Activated T-helper 2 cell treated with anti-CD3 and anti-CD28 coated beads, Interferon-gamma antibody, Interleukin-2, Interleukin-4, amounts not matched to agents 10 μg/mL and 5 μg/mL and 100 μg/mL, durations not matched to agents 14 hours and 24 hours and 36 hours (primary cell): Measurements from ENCODE around the gene PTPRN2. TPM values are rescaled to one million over a fixed set of nuclear protein-coding genes. Genes with fewer than 3 reads are reported as not detected.

ENCODE experiments used
- DNase-seq: peaks from one replicate; pipeline ENCODE4 v3.0.0; 2021; ENCODE audit warnings: low spot score
- H3K27ac Mint-ChIP-seq: one replicate; pipeline ENCODE4 v1.8.0; 2021; ENCODE audit warnings: mixed read lengths
- H3K27me3 Mint-ChIP-seq: one replicate; pipeline ENCODE4 v1.8.0; 2021; ENCODE audit warnings: low read depth, mixed read lengths
- H3K36me3 Mint-ChIP-seq: one replicate; pipeline ENCODE4 v1.8.0; 2021; ENCODE audit warnings: low read depth, mixed read lengths
- H3K4me1 Mint-ChIP-seq: one replicate; pipeline ENCODE4 v1.8.0; 2021; ENCODE audit warnings: low read depth, mixed read lengths
- H3K4me3 Mint-ChIP-seq: one replicate; pipeline ENCODE4 v1.8.0; 2021; ENCODE audit warnings: low read depth, mild to moderate bottlenecking, moderate library complexity, mixed read lengths
- H3K9me3 Mint-ChIP-seq: one replicate; pipeline ENCODE4 v1.8.0; 2021; ENCODE audit warnings: mixed read lengths
- intact Hi-C: fragments of 100-400 bp; cut with micrococcal nuclease; formaldehyde crosslinking; loops from one replicate; pipeline ENCODE4 v1.15.1; 2023
- total RNA-seq: library from RNA; stranded (reverse); gene quantifications from 2 replicates; pipeline ENCODE4 v1.2.3, GENCODE V29; 2022

Gene PTPRN2
- total RNA-seq, 1 donor from 2014 or later, result 1.3 TPM

DNA sequence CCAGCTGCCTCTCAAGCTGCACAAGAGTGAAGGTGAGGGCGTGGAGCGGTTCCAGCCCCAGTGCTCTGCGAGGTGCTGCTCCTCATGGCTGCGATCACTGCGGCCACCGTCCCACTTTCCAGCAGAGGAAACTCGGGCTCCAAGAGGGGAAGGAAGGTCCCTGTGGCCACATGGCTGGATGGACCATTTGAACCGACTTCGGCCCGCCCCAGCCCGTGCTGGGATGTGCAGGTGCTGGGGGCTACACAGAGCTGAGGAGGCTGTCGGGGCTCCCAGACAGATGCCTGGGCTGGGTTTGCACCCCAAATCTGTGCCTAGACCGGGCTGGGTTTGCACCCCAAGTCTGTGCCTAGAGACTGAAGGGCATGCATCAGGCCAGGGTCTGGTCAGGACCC, 1064.3 kb downstream of the PTPRN2 start:
- no peak overlapping the region for H3K27ac Mint-ChIP-seq
- H3K27me3 Mint-ChIP-seq, result peaks cover 9% of the 10 kb centered on the region
- H3K4me1 Mint-ChIP-seq, result no peaks in the 10 kb centered on the region
- intact Hi-C loops, result no loop called here
- no peak for DNase-seq
- H3K9me3 Mint-ChIP-seq, result no peaks in the 10 kb centered on the region
- H3K4me3 Mint-ChIP-seq, result no peak overlapping the region
- no peaks in the 10 kb centered on the region for H3K36me3 Mint-ChIP-seq

DNA sequence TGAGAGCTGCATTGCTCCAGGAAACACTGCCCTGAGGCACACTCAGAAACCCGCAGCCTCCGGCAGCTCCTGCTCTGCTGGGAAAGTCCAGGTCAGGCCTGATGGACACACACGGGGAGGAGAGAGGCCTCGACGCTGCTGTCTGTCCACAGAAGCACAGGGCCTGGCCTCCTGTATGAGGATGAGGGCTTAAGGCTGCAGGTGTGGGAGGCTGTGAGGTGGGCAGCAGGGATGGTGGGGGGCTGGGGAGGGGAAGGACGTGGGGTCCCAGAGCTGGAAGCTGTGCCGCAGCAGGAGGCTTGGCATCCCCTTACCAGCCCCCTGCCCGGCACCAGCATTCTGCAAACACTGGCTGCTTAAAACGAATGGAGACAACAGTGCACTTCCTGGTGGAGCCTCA, 1064.7 kb downstream of the PTPRN2 start:
- Mint-ChIP-seq H3K4me1 (no peaks in the 10 kb centered on the region), H3K27me3 (peaks cover 9% of the 10 kb centered on the region), H3K27ac (no peak overlapping the region), H3K9me3 (no peaks in the 10 kb centered on the region), H3K36me3 (no peaks in the 10 kb centered on the region), H3K4me3 (no peak overlapping the region)
- DNase-seq, result no peak
- intact Hi-C loops, result no loop called here

DNA sequence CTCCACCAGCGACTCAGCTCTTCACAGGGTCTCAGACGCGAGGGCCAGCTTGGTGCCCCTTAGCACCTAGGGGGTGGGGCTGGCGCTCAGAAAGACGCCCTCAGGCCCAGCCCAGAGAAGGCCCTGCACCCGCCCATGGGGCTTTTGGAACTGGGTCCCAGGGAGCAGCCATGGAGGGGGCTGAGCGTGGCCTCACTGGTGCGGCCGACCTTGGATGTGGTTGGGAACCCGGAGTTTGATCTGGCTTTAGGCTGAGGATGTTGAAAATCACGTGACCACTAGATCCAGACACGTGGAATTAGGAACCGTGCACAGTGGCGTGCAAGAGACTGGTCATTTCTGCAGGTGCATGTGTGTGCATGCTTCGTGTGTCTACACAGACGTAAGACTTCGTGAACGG, 1065.4 kb downstream of the PTPRN2 start:
- intact Hi-C loops, result no loop called here
- DNase-seq, result no peak
- no peak overlapping the region for H3K4me3 Mint-ChIP-seq
- no peaks in the 10 kb centered on the region for H3K36me3 Mint-ChIP-seq
- H3K9me3 Mint-ChIP-seq, result no peaks in the 10 kb centered on the region
- no peak overlapping the region for H3K27ac Mint-ChIP-seq
- H3K27me3 Mint-ChIP-seq, result peaks cover 9% of the 10 kb centered on the region
- no peaks in the 10 kb centered on the region for H3K4me1 Mint-ChIP-seq

DNA sequence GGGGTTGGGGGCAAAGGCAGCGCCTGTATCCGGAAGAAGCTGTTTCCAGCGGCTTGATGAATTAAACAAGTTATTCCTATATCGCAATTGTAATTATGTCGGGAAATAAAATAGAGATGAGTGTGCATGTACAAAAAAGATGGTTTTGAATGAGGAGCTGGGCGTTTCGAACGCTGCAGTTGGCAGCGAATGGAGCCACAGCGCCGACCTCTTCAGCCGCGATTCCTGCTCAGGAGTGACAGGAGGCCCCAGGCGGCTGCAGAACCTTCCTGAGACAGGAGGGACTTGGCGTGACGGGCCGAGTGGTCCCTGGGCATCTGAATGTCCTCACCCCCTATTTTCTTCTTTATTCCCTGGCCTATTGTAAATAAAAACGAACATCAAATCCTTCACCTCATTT, 1065.9 kb downstream of the PTPRN2 start:
- Mint-ChIP-seq H3K9me3 (no peaks in the 10 kb centered on the region), H3K36me3 (no peaks in the 10 kb centered on the region), H3K4me1 (no peaks in the 10 kb centered on the region), H3K27ac (no peak overlapping the region), H3K27me3 (peaks cover 9% of the 10 kb centered on the region), H3K4me3 (no peak overlapping the region)
- intact Hi-C loops, result no loop called here
- DNase-seq, result no peak

DNA sequence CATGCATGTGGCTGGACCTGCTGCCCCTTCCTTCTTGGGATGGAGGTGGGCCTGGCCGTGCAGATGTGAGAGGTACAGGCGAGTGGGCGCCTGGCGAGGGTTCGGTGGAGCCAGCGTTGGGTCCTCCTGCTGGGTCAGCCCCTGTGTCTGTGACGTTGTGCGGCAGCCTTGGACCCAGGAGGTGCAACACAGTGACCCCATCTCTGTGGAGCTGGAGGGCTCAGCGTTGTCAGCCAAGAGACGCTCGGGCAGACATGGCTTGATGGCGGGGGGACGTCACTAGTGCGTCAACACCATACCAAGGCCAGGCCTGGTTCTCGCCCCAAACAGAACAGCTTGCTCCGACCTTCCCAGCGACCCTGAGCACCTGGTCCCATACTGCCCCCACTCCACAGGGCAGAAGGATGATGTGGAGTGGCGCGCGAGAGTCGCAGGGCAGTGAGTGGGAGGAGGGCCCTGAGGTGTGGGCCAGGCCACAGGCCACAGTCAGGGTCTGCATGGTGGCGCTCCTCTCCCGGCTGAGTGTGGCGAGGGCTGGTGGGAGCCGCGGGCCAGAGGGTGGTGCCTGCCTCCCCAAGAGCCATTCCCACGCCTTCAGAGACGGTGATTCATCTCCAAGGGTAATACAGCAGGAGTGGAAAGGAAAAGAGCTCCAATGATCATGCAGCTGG, 1066.4 kb downstream of the PTPRN2 start:
- Mint-ChIP-seq H3K4me3 (no peak overlapping the region), H3K9me3 (no peaks in the 10 kb centered on the region), H3K27ac (no peak overlapping the region), H3K27me3 (peaks cover 11% of the 10 kb centered on the region), H3K4me1 (no peaks in the 10 kb centered on the region), H3K36me3 (no peaks in the 10 kb centered on the region)
- intact Hi-C loops, result no loop called here
- DNase-seq, result no peak

DNA sequence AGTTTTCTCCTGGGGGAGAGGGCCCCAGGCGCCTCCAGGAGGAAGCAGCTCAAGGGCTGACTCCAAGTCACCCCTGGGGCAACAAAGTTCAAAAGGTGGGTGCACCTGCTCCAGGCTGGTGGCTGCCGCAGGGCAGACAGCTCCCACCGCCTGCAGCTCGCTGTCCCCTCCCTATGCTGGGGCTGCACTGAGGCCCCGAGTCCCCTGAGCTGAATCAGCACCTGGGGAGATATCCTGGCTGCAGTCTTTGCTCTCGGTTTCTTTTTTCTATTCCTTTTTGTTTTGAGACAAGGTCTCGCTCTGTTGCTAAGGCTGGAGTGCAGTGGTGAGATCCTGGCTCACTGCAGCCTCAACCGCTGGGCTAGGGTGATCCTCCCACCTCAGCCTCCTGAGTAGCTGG, 1067.4 kb downstream of the PTPRN2 start:
- DNase-seq, result no peak
- no peaks in the 10 kb centered on the region for H3K4me1 Mint-ChIP-seq
- no peak overlapping the region for H3K4me3 Mint-ChIP-seq
- H3K36me3 Mint-ChIP-seq, result no peaks in the 10 kb centered on the region
- H3K27ac Mint-ChIP-seq, result no peak overlapping the region
- intact Hi-C loops, result no loop called here
- H3K27me3 Mint-ChIP-seq, result peaks cover 10% of the 10 kb centered on the region
- H3K9me3 Mint-ChIP-seq, result no peaks in the 10 kb centered on the region

DNA sequence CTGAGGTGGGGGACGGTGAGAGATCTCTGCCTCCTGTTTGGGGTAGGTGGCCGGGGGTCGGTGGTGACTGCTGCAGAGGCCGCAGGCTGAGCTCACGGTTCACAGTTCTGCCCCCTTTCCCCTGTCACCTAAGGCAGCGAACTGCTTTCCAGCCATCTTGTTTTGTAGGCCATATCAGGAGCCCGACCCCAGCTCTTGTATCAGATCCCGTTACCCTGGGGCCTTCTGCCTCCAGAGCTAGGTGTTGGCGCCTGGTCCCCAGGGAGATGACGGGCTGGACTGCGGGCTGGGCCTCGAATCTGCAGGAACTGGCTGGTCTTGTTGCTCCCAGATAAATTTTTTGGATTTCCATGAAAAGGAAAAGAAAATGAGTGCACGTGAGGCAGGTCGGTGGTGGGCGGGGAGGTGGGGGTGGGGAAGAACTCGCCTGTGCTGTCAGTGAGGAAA, 1067.8 kb downstream of the PTPRN2 start:
- Mint-ChIP-seq H3K4me1 (no peaks in the 10 kb centered on the region), H3K4me3 (no peak overlapping the region), H3K9me3 (no peaks in the 10 kb centered on the region), H3K27ac (no peak overlapping the region), H3K27me3 (peaks cover 5% of the 10 kb centered on the region), H3K36me3 (no peaks in the 10 kb centered on the region)
- intact Hi-C loops, result no loop called here
- no peak for DNase-seq

DNA sequence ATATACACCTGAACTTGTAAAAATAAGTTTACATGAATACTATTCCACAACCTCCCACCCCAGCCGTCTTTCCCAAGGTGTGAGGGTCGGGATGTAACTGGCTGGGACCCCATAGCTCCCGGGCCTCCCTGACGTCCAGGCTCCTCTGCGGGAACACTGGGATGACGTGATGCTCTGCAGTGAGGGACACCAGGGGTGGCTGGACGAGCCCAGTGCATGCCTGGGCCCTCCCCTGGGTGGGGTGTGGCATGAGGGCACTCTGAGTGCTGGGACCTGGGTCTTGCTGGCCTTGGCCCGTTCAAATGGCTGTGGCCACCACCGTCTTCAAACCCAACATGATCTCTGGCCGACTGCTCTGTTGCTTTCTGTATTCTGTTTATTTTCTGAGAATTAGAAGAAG, 1068.4 kb downstream of the PTPRN2 start:
- Mint-ChIP-seq H3K4me3 (no peak overlapping the region), H3K4me1 (no peaks in the 10 kb centered on the region), H3K27me3 (peaks cover 3% of the 10 kb centered on the region), H3K9me3 (no peaks in the 10 kb centered on the region), H3K36me3 (no peaks in the 10 kb centered on the region), H3K27ac (no peak overlapping the region)
- no peak for DNase-seq
- intact Hi-C loops, result no loop called here

DNA sequence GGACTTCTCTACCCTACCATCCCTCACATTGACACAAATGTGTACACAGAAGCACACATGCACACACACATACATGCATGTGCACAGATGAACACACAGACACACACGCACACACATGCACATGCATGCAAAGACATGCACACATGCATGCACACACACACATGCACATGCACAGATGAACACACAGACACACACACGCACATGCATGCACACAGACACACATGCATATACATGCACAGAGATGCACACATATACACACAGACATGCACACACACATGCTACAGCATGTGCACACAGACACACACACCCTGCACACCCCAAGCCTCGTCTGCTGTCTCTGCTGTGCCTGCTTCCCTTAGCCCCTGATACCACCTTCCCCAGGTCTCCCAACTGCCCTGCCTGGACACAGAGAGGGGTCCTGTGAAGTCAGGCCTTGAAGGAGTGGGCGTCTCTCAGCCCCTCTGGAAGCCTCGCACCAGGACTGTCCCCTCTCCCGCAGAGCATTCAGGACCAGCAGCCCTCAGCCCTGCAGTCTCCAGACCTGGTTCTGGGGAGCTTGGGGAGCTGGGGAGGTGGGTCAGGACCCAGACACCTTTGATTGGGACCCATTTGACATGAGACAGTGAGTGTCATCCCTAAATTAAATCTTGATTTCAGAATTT, 1069.0 kb downstream of the PTPRN2 start:
- peaks cover 3% of the 10 kb centered on the region for H3K27me3 Mint-ChIP-seq
- no peaks in the 10 kb centered on the region for H3K9me3 Mint-ChIP-seq
- H3K4me3 Mint-ChIP-seq, result no peak overlapping the region
- H3K4me1 Mint-ChIP-seq, result no peaks in the 10 kb centered on the region
- no peak for DNase-seq
- H3K36me3 Mint-ChIP-seq, result no peaks in the 10 kb centered on the region
- intact Hi-C loops, result no loop called here
- H3K27ac Mint-ChIP-seq, result no peak overlapping the region

DNA sequence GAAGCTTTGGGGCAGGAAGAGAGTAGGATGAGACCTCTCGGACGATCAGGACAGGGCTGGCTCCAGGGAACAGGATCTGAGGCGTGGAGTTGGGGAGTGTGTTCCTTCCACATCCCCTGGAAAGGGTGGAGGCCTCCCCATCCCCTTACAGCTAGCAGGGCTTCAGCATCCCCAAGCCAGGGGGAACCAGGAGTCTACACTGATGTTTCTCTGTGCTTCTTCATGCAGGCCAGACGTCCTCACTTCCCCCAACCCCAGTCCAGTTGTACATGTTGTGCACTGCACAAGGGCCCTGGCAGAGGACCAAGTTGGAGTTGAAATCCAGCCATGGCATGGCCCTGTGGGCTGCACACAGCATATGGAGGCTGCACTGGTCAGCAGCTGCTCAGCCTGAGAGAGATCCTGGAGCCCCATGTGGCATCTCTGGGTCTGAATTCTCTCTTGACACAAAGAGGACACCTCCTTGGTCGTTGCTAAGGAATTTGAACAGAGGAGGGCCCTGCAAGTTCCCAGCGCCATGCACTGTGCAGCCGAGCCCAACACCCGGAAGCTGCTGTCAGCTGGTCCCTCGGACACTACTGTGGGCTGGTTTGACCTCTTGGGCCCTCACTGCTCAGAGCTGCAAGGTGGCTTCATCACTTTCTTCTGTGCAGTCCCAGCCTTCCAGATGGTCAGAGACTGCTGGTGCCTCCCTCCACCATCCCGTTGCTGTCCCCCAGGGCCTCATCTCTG, 1069.7 kb downstream of the PTPRN2 start:
- Mint-ChIP-seq H3K27ac (no peak overlapping the region), H3K9me3 (no peaks in the 10 kb centered on the region), H3K4me1 (no peaks in the 10 kb centered on the region), H3K27me3 (peaks cover 3% of the 10 kb centered on the region), H3K36me3 (no peaks in the 10 kb centered on the region), H3K4me3 (no peak overlapping the region)
- DNase-seq, result no peak
- intact Hi-C loops, result no loop called here

DNA sequence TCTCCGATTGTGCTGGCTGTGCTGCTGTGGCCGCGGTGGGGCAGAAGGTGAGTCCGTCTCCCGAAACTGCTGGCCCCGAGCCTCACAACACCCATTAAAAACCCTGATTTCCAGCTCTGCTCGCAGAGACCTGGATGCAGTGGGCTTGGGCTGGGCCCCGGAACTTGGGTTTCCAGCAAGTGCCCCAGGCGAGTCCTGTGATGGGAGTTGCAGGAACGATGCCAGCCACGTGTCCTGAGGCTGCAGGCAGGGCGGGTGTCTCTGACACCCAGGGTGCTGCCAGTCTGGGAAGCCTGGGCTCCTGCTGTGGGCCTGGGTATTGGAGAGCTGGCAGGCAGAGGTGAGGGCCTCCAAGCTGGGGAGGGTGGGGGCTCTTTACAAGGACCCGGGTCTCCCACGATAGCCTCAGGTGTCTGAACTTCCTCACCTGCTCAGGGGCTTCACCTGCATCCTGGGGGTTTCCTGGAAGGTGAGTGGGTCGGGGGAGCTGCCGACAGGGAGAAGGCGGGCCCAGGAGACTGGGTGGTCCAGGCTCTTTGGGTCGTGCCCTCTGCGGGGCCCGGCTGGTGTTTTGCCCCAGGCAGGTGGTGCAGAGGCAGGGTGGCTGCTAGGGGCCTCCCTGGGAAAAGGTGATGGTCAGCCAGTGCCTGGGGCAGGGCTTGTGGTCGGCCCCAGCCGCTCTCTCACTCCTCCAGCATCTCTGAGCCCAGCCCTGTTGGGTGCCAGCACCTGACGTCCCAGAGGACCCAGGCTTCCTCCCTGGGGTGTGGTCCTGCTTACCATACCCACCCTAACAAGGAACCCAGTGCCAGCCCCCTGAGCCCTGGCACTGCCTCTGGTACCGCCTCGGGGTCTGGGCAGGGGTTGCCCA, 1070.5 kb downstream of the PTPRN2 start:
- H3K9me3 Mint-ChIP-seq, result no peaks in the 10 kb centered on the region
- H3K27ac Mint-ChIP-seq, result no peak overlapping the region
- no peaks in the 10 kb centered on the region for H3K36me3 Mint-ChIP-seq
- no peak for DNase-seq
- intact Hi-C loops, result no loop called here
- H3K4me1 Mint-ChIP-seq, result no peaks in the 10 kb centered on the region
- H3K4me3 Mint-ChIP-seq, result no peak overlapping the region
- peaks cover 3% of the 10 kb centered on the region for H3K27me3 Mint-ChIP-seq

DNA sequence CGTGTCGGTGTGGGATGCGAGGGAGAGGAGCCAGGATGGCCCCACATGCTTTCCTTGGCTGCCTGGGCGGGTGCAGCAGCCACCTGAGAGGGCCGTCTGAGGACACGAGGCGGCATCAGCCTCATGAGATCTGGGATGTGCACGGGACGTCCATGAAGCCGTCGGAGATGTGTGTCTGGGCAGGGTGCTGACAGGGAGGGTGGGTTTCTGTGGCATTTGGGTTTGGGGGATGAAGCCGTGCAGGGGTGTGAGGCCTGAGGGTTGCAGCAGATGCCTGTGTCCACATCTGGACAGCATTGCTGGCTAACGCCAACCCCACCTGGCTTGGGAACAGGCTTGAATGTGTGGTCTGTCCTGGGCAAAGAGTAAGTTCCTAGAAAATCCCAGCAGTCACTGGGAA, 1071.3 kb downstream of the PTPRN2 start:
- intact Hi-C loops, result no loop called here
- no peaks in the 10 kb centered on the region for H3K36me3 Mint-ChIP-seq
- no peaks in the 10 kb centered on the region for H3K9me3 Mint-ChIP-seq
- H3K27me3 Mint-ChIP-seq, result peaks cover 5% of the 10 kb centered on the region
- H3K4me1 Mint-ChIP-seq, result no peaks in the 10 kb centered on the region
- H3K27ac Mint-ChIP-seq, result no peak overlapping the region
- no peak overlapping the region for H3K4me3 Mint-ChIP-seq
- DNase-seq, result no peak
